GM23338 (cell line): ENCODE results near the gene STXBP5L.

Experiments used
- EZH2 ChIP-seq: fragments of 200-600 bp; sonication (generic); IDR thresholded peaks from one replicate; pipeline ENCODE4 v1.8.0; 2017; ENCODE audit warnings: antibody characterized with exemption, mild to moderate bottlenecking, low read depth; ENCODE audit not compliant: unreplicated experiment
- EZH2phosphoT487 ChIP-seq: fragments of 200-600 bp; sonication (generic); IDR thresholded peaks from one replicate; pipeline ENCODE4 v1.8.1; 2018; ENCODE audit warnings: antibody characterized with exemption; ENCODE audit not compliant: unreplicated experiment
- POLR2AphosphoS5 ChIP-seq: IDR thresholded peaks from 2 replicates; pipeline ENCODE4 v1.6.1; 2016; ENCODE audit warnings: antibody characterized with exemption, low read depth
- ZNF331 ChIP-seq: fragments of 250-450 bp; sonication (Bioruptor Pico); IDR thresholded peaks from 2 replicates; pipeline ENCODE4 v1.5.0; 2020; ENCODE audit warnings: low read depth, mild to moderate bottlenecking, moderate library complexity
- TF ChIP-seq, protein P1 (sequence below), 2 experiments: fragments of 200-600 bp in 1 of 2; sonication (generic) in 1 of 2; conservative IDR thresholded peaks; 2 replicates each; pipeline versions ENCODE4 v1.5.1 to v1.6.1; 2016 to 2017; ENCODE audit warnings: antibody characterized with exemption in 2 of 2, low read depth in 2 of 2, mild to moderate bottlenecking in 2 of 2, moderate library complexity in 1 of 2

DNA sequence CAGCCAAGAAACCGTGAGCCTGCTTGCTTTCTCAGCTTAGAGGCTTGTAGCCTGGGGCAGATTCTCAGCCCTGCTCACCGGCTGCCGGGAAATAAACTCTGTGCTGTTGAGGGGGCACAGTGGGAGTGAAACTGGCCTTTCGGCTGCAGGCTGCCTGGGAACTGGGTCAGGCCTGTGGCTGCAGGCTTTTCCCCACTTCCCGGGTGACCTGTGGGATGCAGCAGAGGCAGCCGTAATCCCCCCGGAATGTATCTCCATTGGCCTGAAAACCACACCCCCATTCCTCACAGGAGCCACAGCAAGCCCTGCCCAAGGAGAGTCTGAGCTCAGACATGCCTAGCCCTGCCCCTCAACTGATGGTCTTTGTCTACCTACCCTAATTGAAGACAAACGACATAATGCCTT, 110.9 kb downstream of the STXBP5L start:
- TF ChIP-seq, protein P1, sequence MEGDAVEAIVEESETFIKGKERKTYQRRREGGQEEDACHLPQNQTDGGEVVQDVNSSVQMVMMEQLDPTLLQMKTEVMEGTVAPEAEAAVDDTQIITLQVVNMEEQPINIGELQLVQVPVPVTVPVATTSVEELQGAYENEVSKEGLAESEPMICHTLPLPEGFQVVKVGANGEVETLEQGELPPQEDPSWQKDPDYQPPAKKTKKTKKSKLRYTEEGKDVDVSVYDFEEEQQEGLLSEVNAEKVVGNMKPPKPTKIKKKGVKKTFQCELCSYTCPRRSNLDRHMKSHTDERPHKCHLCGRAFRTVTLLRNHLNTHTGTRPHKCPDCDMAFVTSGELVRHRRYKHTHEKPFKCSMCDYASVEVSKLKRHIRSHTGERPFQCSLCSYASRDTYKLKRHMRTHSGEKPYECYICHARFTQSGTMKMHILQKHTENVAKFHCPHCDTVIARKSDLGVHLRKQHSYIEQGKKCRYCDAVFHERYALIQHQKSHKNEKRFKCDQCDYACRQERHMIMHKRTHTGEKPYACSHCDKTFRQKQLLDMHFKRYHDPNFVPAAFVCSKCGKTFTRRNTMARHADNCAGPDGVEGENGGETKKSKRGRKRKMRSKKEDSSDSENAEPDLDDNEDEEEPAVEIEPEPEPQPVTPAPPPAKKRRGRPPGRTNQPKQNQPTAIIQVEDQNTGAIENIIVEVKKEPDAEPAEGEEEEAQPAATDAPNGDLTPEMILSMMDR (conservative IDR thresholded peaks at IDR 0.05; ENCODE audit: low read depth in 2 of 2) = no peak
- TF ChIP-seq EZH2phosphoT487 (no peak), EZH2 (no peak), POLR2AphosphoS5 (no peak), ZNF331 (CRISPR knock-in tag) (no peak)
